Measurements from ENCODE around the gene IMMT. TPM values are rescaled to one million over a fixed set of nuclear protein-coding genes. Genes with fewer than 3 reads are reported as not detected.

IMMT gene
- total RNA-seq, 4 donors from 2014 or later, result 9.7 to 63.0 (median 36.2) TPM

DNA sequence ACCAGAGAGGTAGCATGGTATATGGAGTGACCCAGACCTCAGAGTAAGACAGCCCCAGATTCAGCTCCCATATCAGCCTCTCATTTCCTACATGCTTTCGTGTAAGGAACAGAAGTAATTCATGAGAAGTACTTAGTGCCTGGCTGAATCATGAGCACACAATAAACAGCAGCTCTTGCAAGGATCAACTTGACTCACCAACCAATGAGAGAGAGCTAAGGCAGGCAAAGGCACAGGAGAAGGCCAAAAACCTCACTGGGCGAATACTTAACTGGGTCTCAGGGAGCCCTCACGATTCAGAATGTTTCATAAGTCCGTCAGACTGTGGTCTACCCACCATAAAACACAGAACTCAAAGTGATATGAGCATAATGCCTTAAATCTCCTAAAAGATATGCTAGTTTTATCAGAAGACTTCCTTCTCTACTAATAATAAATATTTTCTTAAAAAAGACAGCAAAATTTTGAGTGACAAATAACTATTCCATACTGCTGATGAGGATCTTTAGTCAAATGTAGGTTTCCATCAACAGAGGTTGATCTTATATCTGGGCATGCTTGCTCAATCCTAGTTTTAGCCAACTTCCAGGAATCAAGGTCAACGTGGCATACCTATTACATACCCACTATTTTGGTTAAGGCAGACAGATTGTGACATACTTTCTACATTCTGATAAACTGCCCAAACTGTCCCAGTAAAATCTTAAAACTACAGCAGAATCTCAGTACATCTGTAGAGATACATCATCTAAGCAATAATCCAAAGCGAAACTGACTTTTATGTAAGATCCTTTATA is 34.9 kb downstream of the IMMT start:
- TF ChIP-seq, protein P1, sequence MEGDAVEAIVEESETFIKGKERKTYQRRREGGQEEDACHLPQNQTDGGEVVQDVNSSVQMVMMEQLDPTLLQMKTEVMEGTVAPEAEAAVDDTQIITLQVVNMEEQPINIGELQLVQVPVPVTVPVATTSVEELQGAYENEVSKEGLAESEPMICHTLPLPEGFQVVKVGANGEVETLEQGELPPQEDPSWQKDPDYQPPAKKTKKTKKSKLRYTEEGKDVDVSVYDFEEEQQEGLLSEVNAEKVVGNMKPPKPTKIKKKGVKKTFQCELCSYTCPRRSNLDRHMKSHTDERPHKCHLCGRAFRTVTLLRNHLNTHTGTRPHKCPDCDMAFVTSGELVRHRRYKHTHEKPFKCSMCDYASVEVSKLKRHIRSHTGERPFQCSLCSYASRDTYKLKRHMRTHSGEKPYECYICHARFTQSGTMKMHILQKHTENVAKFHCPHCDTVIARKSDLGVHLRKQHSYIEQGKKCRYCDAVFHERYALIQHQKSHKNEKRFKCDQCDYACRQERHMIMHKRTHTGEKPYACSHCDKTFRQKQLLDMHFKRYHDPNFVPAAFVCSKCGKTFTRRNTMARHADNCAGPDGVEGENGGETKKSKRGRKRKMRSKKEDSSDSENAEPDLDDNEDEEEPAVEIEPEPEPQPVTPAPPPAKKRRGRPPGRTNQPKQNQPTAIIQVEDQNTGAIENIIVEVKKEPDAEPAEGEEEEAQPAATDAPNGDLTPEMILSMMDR (IDR thresholded peaks at IDR 0.05), result no peak
- no peak for TF ChIP-seq POLR2A (IDR thresholded peaks at IDR 0.05)

DNA sequence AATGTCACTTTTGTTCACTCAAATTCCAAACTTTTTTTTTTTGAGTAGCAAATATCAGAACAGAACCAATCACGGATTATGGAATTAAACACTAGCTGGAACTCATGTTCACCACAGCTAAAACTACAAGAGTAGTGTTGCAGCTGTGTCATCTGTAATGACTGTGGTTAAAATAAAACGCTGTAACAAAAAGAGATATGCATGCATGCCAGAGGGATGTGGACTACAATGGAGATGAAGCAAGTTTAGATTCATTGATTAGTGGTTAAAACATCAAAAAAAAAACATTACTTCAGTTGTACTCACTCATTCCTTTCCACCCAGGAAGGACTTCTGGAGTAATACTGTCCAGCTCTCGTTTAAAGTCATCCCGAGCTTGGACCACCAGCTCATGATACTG is 37.0 kb downstream of the IMMT start:
- no peak overlapping the region for H3K27ac ChIP-seq
- H3K4me3 ChIP-seq, result no peak overlapping the region
- intact Hi-C loops (cut with DNase I; ENCODE audit: low total_unique reads), result no loop called here
- no peaks in the 10 kb centered on the region for H3K36me3 ChIP-seq
- H3K4me1 ChIP-seq, result no peaks in the 10 kb centered on the region
- no peaks in the 10 kb centered on the region for H3K9me3 ChIP-seq
- TF ChIP-seq, protein P1 (IDR thresholded peaks at IDR 0.05), result no peak
- no peak for TF ChIP-seq POLR2A (IDR thresholded peaks at IDR 0.05)
- no peaks in the 10 kb centered on the region for H3K27me3 ChIP-seq
- DNase-seq, result no peak

More for the DNA sequence above, 34.9 kb downstream of the IMMT start:
- Histone ChIP-seq H3K4me1 (no peaks in the 10 kb centered on the region), H3K4me3 (no peak overlapping the region), H3K36me3 (no peaks in the 10 kb centered on the region), H3K27ac (no peak overlapping the region), H3K9me3 (no peaks in the 10 kb centered on the region), H3K27me3 (no peaks in the 10 kb centered on the region)
- no peak for DNase-seq
- intact Hi-C loops (cut with DNase I; ENCODE audit: low total_unique reads), result no loop called here

DNA sequence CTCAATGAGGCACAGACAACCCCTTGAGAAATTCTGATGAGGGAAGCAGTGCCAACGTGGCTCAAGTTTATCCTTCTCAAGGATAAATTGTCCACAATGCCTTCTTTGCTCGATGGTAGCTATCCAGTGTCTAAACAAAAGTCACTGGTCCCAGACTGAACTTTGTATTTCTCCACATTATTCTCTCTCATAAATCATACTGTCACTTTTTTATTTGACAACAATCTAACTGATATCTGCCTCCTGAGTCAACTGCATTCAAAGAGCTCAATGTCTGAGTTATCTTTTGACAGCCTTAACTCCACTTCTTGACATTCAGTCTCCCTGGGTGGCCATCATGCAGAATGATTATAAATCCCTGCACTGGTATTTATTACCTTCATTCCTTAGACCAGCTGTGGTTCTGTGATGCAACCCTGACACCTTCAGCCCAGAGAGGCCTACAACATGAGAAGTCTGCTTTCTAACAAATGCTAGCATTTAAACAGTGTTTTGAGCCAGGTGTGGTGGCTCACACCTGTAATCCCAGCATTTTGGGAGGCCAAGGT is 38.2 kb downstream of the IMMT start:
- H3K4me1 ChIP-seq, result no peaks in the 10 kb centered on the region
- H3K27me3 ChIP-seq, result no peaks in the 10 kb centered on the region
- H3K36me3 ChIP-seq, result no peaks in the 10 kb centered on the region
- DNase-seq, result no peak
- H3K27ac ChIP-seq, result no peak overlapping the region
- TF ChIP-seq POLR2A (IDR thresholded peaks at IDR 0.05), result no peak
- TF ChIP-seq, protein P1 (IDR thresholded peaks at IDR 0.05), result no peak
- no peaks in the 10 kb centered on the region for H3K9me3 ChIP-seq
- intact Hi-C loops (cut with DNase I; ENCODE audit: low total_unique reads), result no loop called here
- H3K4me3 ChIP-seq, result no peak overlapping the region

DNA sequence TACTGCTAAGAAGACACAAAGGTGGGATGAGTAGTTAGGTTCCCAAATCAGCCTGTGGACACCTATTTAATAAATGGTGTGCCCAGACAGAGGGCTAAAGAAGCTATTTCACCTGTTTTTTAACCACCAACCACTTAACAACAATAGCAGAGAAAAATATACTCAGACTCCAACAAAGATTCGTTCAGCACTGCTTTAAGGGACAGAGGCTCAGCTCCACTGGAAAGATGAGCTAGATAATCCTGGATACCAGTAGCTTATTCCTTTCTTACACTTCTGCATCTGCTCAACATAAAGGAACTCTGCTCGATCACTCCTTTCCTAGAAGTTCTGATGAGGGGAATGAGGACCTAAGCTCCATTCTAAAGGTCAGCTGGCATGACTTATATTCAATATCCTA is 44.8 kb downstream of the IMMT start:
- H3K27me3 ChIP-seq, result no peaks in the 10 kb centered on the region
- H3K4me1 ChIP-seq, result no peaks in the 10 kb centered on the region
- TF ChIP-seq POLR2A (IDR thresholded peaks at IDR 0.05), result no peak
- TF ChIP-seq, protein P1 (IDR thresholded peaks at IDR 0.05), result no peak
- H3K27ac ChIP-seq, result no peak overlapping the region
- no peak for DNase-seq
- intact Hi-C loops (cut with DNase I; ENCODE audit: low total_unique reads), result no loop called here
- no peaks in the 10 kb centered on the region for H3K9me3 ChIP-seq
- no peak overlapping the region for H3K4me3 ChIP-seq
- no peaks in the 10 kb centered on the region for H3K36me3 ChIP-seq

DNA sequence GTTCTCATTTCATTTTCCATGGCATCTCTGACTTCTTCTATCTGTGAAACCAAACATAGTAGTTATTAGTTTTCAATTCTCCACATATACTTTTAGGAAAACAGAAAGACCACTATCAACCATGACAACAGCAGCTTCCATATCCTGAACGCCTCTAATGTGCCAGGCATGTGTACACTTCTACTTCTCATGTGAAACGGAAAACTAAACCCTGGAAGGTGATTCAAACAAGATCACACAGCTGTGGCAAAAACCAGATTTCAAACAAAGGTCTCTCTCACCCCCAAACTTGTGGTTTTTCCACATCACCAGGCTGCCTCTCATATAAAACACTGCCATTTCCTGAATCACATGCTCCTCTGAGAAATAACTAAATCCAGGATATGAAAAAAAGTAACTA is 47.5 kb downstream of the IMMT start:
- H3K4me3 ChIP-seq, result no peak overlapping the region
- no peaks in the 10 kb centered on the region for H3K9me3 ChIP-seq
- no peak for TF ChIP-seq POLR2A (IDR thresholded peaks at IDR 0.05)
- TF ChIP-seq, protein P1 (IDR thresholded peaks at IDR 0.05), result no peak
- H3K4me1 ChIP-seq, result no peaks in the 10 kb centered on the region
- DNase-seq, result no peak
- H3K27me3 ChIP-seq, result no peaks in the 10 kb centered on the region
- H3K27ac ChIP-seq, result no peak overlapping the region
- no peaks in the 10 kb centered on the region for H3K36me3 ChIP-seq
- intact Hi-C loops (cut with DNase I; ENCODE audit: low total_unique reads), result no loop called here
